HT-29 (cell line): ENCODE data around the gene CGA. TPM values are rescaled to one million over a fixed set of nuclear protein-coding genes. Genes with fewer than 3 reads are reported as not detected.

ENCODE experiments used
- DNase-seq: peaks from one replicate; pipeline ENCODE4 v3.0.0-alpha.2; 2015; ENCODE audit warnings: low spot score
- total RNA-seq: library from RNA; depleted of rRNA; stranded (reverse); fragments of >200 nt; shearing (Covaris generic); gene quantifications from 2 replicates; pipeline ENCODE4 v1.2.3, GENCODE V29; 2014

The CGA gene
- total RNA-seq, 1 experiment from 2014 or later, result not detected

GRCh38 chr6:87089135-87089534 lies 5.8 kb downstream of the CGA start:
- DNase-seq, result no peak

DNA sequence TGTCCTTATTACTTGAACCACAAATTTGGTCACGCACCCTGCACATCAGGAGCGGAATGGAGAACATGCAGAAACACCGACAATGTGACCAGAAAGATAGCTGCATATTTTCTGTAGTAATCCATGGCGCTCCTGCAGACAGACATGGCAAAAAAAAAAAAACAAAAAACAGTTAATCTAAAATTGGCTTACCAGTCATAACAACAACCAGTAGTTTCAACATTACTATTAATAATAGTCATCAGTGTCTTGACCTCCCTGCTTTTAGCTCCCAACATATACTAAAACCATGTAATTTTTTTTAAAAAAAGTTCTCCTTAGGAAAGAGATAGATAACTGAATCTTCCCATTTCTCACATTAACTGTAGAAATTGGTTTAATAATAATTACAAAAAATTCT lies 6.8 kb downstream of the CGA start:
- DNase-seq, result no peak

DNA sequence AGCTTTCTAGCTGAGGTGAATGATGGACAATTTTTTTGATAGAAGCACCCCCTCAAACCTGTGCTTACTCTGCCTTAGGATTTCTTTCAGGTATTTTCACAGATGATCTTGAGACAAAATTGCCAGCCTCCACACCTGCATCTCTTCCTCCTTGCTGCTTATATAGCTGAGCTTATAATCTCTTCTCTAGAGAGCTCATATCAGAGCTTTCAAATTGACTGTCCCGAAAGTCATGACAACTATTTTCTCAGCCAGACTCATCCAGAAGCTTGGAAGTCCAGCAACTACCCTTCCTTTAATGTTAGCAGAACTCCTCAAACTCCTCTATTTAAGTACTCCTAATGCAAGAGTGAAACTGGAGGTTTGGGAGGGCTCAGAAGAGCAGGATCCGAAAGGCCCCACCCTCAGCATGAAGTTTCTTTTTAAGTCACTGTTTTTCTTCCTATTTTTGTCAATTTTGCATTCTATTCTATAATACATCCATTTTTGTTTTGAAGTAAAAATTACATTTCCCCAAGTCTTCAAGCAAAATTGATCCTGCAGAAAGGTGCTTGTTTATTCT lies 12.7 kb downstream of the CGA start:
- DNase-seq, result no peak

GRCh38 chr6:87078983-87079616 lies 15.8 kb downstream of the CGA start:
- peak; percentile 79 for DNase-seq

DNA sequence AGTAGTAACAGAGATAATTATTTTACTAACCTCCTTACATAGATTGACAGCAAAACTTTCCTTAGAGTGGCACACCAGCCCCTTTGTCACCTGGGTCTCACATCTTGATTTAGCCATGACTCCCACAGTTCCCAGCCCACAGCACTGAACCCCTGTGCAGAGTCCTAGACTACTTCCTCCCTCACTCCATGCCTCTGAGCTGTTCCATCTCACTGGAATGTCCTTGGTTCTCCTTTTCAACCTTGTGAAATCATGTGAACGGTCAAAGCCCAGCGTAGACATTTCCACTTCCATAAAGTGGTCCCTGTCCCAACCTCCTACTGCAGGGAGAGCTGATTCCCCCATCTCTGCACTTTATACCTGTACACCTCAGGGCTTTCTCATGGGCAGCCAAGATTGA lies 19.7 kb downstream of the CGA start:
- DNase-seq, result no peak

DNA sequence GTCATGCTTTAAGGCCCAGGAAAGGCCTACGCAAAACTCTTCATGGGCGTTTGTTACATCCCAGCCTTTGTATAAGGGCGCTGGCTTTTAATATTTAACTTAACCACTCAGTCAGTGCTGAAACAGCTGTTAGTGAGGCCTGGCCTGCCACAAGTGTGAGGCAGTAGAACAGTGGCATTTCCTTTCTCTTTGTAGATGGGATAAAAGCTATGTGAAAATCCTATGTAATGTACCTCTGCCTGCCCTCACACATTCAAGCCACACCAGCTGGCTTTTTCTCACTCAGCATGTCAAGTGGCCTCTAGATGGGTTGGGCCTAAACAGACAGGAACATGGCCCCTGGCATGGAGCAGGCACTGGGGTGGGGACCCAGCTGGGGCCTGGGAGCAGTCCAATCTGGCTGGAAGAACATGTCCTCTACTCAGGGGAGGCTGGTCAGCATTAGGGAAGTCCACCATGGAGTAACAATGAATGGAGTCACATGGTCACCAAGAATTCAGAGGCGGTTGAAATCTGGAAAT lies 20.7 kb downstream of the CGA start:
- DNase-seq, result no peak

GRCh38 chr6:87071683-87072082 lies 23.2 kb downstream of the CGA start:
- no peak for DNase-seq

- DNase-seq, result no peak
These were observed 24.2 kb downstream of the CGA start for GRCh38 chr6:87070741-87071140.

DNA sequence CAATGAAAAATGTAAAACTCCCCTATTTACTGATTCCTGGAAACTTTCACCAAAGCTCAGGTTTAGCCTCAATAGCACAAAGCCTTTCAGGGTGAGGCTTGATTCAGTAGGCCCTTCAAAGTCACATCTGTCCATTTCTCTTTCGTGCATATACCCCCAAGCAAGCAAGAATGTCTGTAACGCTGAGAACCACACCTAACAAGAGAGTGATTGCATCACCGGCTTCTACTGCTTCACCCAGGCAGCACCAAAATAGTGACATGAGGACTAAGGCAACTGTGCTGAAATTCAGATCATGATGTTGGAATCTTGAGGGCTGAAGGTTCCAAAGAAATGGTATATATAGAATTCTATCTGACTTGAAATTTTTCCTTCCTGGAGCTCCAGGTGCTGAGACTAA lies 26.1 kb downstream of the CGA start:
- DNase-seq, result no peak

DNA sequence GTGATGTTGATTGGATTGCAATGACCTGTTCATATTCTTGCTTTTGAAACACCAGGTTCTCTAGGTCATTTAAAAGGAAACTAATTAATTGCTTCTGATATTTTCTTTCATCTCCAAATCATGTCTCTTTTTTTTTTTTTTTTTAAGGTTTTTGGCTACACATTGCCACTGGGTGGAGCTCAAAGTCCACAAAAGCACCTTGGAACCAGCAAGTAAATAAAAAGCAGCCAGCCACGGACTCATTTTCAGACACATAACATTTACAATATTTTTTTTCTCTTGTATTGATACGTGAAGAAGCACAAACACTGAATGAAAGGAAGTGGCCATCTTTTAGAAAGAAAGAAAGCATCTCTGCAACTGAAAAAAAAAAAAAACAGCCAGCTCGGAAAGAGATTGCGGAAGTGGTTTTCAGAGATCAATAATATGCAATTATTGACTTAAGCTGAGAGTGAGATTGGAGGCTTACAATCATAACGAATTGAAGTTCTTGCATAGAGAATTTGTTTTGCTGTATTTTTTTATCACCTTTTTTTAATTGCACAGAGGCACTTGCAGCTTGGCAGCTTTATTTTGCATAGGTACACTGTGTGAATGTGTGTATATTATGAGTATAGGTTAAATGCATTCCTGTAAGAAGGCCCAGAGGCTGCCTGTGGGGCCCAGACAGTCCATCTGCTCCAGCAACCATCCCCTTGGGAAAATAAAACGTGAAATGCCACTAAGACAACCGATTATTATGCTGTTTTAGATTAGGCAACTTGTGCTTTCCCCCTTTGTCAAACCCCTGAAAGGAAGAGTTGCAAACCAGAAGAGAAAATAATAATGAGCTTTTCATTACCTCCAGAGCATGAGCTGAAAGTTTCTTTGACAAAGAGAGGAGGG lies 28.2 kb downstream of the CGA start:
- peak; percentile 57 for DNase-seq

- DNase-seq, result no peak
These were observed 29.8 kb downstream of the CGA start for GRCh38 chr6:87065117-87065516.

GRCh38 chr6:87059943-87060342 lies 35.0 kb downstream of the CGA start:
- DNase-seq, result no peak

GRCh38 chr6:87054143-87054833 lies 40.6 kb downstream of the CGA start:
- no peak for DNase-seq

DNA sequence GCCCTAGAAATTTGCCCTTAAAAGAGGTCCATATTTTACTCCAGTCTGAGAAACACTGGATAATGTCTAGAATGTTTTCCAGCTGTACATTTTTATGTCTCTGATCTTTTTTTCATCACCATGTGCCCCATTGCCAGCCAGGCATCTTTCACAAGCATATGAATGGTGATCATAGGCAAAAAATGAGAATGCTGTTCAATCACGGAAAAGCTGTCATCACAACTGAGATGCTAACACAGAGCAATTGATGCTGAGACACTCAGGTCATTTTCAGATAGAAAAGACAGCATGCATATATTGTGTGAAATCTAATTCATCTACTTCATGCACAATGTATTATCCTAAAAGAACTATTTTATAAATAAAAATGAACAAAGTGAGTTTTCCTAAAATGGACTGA lies 41.6 kb downstream of the CGA start:
- DNase-seq, result no peak

DNA sequence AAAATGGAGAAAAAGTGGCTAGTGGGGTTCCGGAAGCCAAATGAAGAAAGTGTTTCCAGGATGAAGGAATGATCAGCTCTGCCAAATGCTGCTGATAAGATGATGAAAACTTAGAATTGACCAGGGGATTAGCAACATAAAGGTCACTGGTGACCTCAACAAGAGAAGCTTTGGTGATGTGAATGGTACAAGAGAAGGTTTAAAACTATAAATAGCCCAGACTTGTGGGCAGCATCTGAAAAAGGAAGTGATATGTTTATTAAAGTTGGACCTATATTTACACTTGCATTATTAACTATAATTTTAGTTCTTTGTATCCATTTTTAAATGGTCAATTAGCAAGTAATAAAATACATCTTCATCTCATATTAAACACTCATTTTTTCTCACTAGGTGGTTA lies 45.1 kb downstream of the CGA start:
- no peak for DNase-seq

- DNase-seq, result no peak
These were observed 49.3 kb downstream of the CGA start for GRCh38 chr6:87045521-87046075.

DNA sequence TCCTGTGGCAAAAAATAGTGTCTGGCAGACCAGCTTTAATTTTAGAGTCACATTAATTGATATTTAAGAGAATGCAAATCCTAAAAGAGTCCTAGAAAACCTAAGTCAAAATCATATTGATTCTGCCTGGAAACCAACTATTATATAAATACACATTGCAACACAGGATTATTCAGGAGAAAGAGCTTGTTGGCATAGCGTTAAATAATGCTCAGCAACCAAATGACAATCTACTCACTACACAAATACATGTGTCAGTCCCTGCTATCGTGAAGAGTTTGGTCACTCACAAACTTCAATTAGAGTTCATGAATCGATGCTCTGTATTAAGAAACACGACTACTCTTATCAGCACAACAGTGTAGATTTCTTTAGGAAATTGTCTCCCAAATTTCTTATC lies 54.2 kb downstream of the CGA start:
- DNase-seq, result no peak
